ENCODE measurements around the gene RAB8B.

RAB8B gene

GRCh38 chr15:63169788-63170187 lies 19.6 kb upstream of the RAB8B start:
- Mint-ChIP-seq H3K9me3 (no peaks in the 10 kb centered on the region), H3K4me3 (no peak overlapping the region), H3K27ac (no peak overlapping the region), H3K27me3 (ENCODE audit: low read depth) (peaks cover 8% of the 10 kb centered on the region), H3K36me3 (ENCODE audit: low read depth) (no peaks in the 10 kb centered on the region), H3K4me1 (ENCODE audit: low read depth) (peaks cover 3% of the 10 kb centered on the region)

GRCh38 chr15:63172376-63172775 lies 17.0 kb upstream of the RAB8B start:
- no peak overlapping the region for H3K27ac Mint-ChIP-seq
- no peaks in the 10 kb centered on the region for H3K36me3 Mint-ChIP-seq (ENCODE audit: low read depth)
- peaks cover 3% of the 10 kb centered on the region for H3K27me3 Mint-ChIP-seq (ENCODE audit: low read depth)
- H3K4me3 Mint-ChIP-seq = no peak overlapping the region
- H3K9me3 Mint-ChIP-seq = no peaks in the 10 kb centered on the region
- peaks cover 1% of the 10 kb centered on the region for H3K4me1 Mint-ChIP-seq (ENCODE audit: low read depth)

- H3K27ac Mint-ChIP-seq = no peak overlapping the region
- H3K36me3 Mint-ChIP-seq (ENCODE audit: low read depth) = no peaks in the 10 kb centered on the region
- peaks cover 2% of the 10 kb centered on the region for H3K4me1 Mint-ChIP-seq (ENCODE audit: low read depth)
- no peaks in the 10 kb centered on the region for H3K9me3 Mint-ChIP-seq
- peaks cover 3% of the 10 kb centered on the region for H3K27me3 Mint-ChIP-seq (ENCODE audit: low read depth)
- H3K4me3 Mint-ChIP-seq = no peak overlapping the region
Observed at GRCh38 chr15:63172851-63173451, 16.5 kb upstream of the RAB8B start.

GRCh38 chr15:63176302-63176701 lies 13.1 kb upstream of the RAB8B start:
- Mint-ChIP-seq H3K36me3 (ENCODE audit: low read depth) (no peaks in the 10 kb centered on the region), H3K27ac (no peak overlapping the region), H3K9me3 (no peaks in the 10 kb centered on the region), H3K27me3 (ENCODE audit: low read depth) (peaks cover 4% of the 10 kb centered on the region), H3K4me1 (ENCODE audit: low read depth) (peaks cover 2% of the 10 kb centered on the region), H3K4me3 (no peak overlapping the region)

- Mint-ChIP-seq H3K4me1 (ENCODE audit: low read depth) (peaks cover 2% of the 10 kb centered on the region), H3K27me3 (ENCODE audit: low read depth) (peaks cover 10% of the 10 kb centered on the region), H3K36me3 (ENCODE audit: low read depth) (no peaks in the 10 kb centered on the region)
Observed at GRCh38 chr15:63178034-63178433, 11.4 kb upstream of the RAB8B start.

GRCh38 chr15:63180746-63181145 lies 8.7 kb upstream of the RAB8B start:
- no peak overlapping the region for H3K4me3 Mint-ChIP-seq
- no peaks in the 10 kb centered on the region for H3K36me3 Mint-ChIP-seq (ENCODE audit: low read depth)
- H3K27me3 Mint-ChIP-seq (ENCODE audit: low read depth) = peaks cover 15% of the 10 kb centered on the region
- peaks cover 2% of the 10 kb centered on the region for H3K4me1 Mint-ChIP-seq (ENCODE audit: low read depth)
- no peaks in the 10 kb centered on the region for H3K9me3 Mint-ChIP-seq
- H3K27ac Mint-ChIP-seq = no peak overlapping the region

More at GRCh38 chr15:63178034-63178433, 11.4 kb upstream of the RAB8B start:
- Mint-ChIP-seq H3K4me3 (no peak overlapping the region), H3K27ac (no peak overlapping the region), H3K9me3 (no peaks in the 10 kb centered on the region)

GRCh38 chr15:63181648-63182047 lies 7.8 kb upstream of the RAB8B start:
- peaks cover 23% of the 10 kb centered on the region for H3K27me3 Mint-ChIP-seq (ENCODE audit: low read depth)
- H3K4me1 Mint-ChIP-seq (ENCODE audit: low read depth) = peaks cover 2% of the 10 kb centered on the region
- no peaks in the 10 kb centered on the region for H3K36me3 Mint-ChIP-seq (ENCODE audit: low read depth)

GRCh38 chr15:63185206-63185605 lies 4.2 kb upstream of the RAB8B start:
- H3K36me3 Mint-ChIP-seq (ENCODE audit: low read depth) = peaks cover under 1% of the 10 kb centered on the region
- no peak overlapping the region for H3K4me3 Mint-ChIP-seq
- H3K27me3 Mint-ChIP-seq (ENCODE audit: low read depth) = peaks cover 25% of the 10 kb centered on the region
- H3K27ac Mint-ChIP-seq = no peak overlapping the region
- H3K4me1 Mint-ChIP-seq (ENCODE audit: low read depth) = peaks cover 14% of the 10 kb centered on the region
- H3K9me3 Mint-ChIP-seq = no peaks in the 10 kb centered on the region

More at GRCh38 chr15:63181648-63182047, 7.8 kb upstream of the RAB8B start:
- H3K9me3 Mint-ChIP-seq = no peaks in the 10 kb centered on the region
- H3K4me3 Mint-ChIP-seq = no peak overlapping the region
- H3K27ac Mint-ChIP-seq = no peak overlapping the region

- Mint-ChIP-seq H3K27me3 (ENCODE audit: low read depth) (peaks cover 23% of the 10 kb centered on the region), H3K27ac (no peak overlapping the region), H3K4me1 (ENCODE audit: low read depth) (peaks cover 21% of the 10 kb centered on the region), H3K4me3 (no peak overlapping the region), H3K9me3 (no peaks in the 10 kb centered on the region), H3K36me3 (ENCODE audit: low read depth) (peaks cover 3% of the 10 kb centered on the region)
Observed at GRCh38 chr15:63186065-63186464, 3.3 kb upstream of the RAB8B start.

GRCh38 chr15:63187589-63188226 lies 1.7 kb upstream of the RAB8B start:
- peaks cover 35% of the 10 kb centered on the region for H3K4me1 Mint-ChIP-seq (ENCODE audit: low read depth)
- no peak overlapping the region for H3K27ac Mint-ChIP-seq
- H3K36me3 Mint-ChIP-seq (ENCODE audit: low read depth) = peaks cover 7% of the 10 kb centered on the region
- peaks cover 15% of the 10 kb centered on the region for H3K27me3 Mint-ChIP-seq (ENCODE audit: low read depth)
- H3K4me3 Mint-ChIP-seq = peak overlapping the region; percentile 95
- no peaks in the 10 kb centered on the region for H3K9me3 Mint-ChIP-seq

GRCh38 chr15:63188247-63188925 lies 1.0 kb upstream of the RAB8B start:
- peak overlapping the region; percentile 95 for H3K4me3 Mint-ChIP-seq
- H3K27ac Mint-ChIP-seq = peak overlapping the region; percentile 90
- no peaks in the 10 kb centered on the region for H3K9me3 Mint-ChIP-seq
- H3K27me3 Mint-ChIP-seq (ENCODE audit: low read depth) = peaks cover 15% of the 10 kb centered on the region
- H3K4me1 Mint-ChIP-seq (ENCODE audit: low read depth) = peaks cover 39% of the 10 kb centered on the region
- peaks cover 7% of the 10 kb centered on the region for H3K36me3 Mint-ChIP-seq (ENCODE audit: low read depth)

GRCh38 chr15:63189941-63190768 lies 749 bp downstream of the RAB8B start:
- Mint-ChIP-seq H3K4me1 (ENCODE audit: low read depth) (peaks cover 52% of the 10 kb centered on the region), H3K27me3 (ENCODE audit: low read depth) (peaks cover 12% of the 10 kb centered on the region), H3K36me3 (ENCODE audit: low read depth) (peaks cover 11% of the 10 kb centered on the region), H3K27ac (peak overlapping the region; percentile 85), H3K9me3 (no peaks in the 10 kb centered on the region), H3K4me3 (peak overlapping the region; percentile 95)

- no peaks in the 10 kb centered on the region for H3K9me3 Mint-ChIP-seq
- peaks cover 61% of the 10 kb centered on the region for H3K4me1 Mint-ChIP-seq (ENCODE audit: low read depth)
- peaks cover 8% of the 10 kb centered on the region for H3K27me3 Mint-ChIP-seq (ENCODE audit: low read depth)
- peak overlapping the region; percentile 98 for H3K27ac Mint-ChIP-seq
- H3K4me3 Mint-ChIP-seq = peak overlapping the region; percentile 95
- H3K36me3 Mint-ChIP-seq (ENCODE audit: low read depth) = peaks cover 14% of the 10 kb centered on the region
Observed at GRCh38 chr15:63190769-63191649, 1.6 kb downstream of the RAB8B start.
